Osteocyte (in vitro differentiated cells): ENCODE data around the gene GIT1. TPM values are rescaled to one million over a fixed set of nuclear protein-coding genes. Genes with fewer than 3 reads are reported as not detected.

Experiments
- DNase-seq: peaks from one replicate; pipeline ENCODE4 v3.0.0; 2021; ENCODE audit warnings: mixed read lengths; ENCODE audit not compliant: unreplicated experiment; ENCODE audit errors: extremely low spot score
- H3K27ac Mint-ChIP-seq: one replicate; pipeline ENCODE4 v1.8.0; 2021; ENCODE audit warnings: mild to moderate bottlenecking, mixed read lengths; ENCODE audit not compliant: unreplicated experiment
- H3K27me3 Mint-ChIP-seq: one replicate; pipeline ENCODE4 v1.8.0; 2021; ENCODE audit warnings: mixed read lengths; ENCODE audit not compliant: unreplicated experiment
- H3K36me3 Mint-ChIP-seq: one replicate; pipeline ENCODE4 v1.8.0; 2021; ENCODE audit warnings: mixed read lengths; ENCODE audit not compliant: unreplicated experiment
- H3K4me1 Mint-ChIP-seq: one replicate; pipeline ENCODE4 v1.8.0; 2021; ENCODE audit warnings: mixed read lengths; ENCODE audit not compliant: unreplicated experiment
- H3K4me3 Mint-ChIP-seq: one replicate; pipeline ENCODE4 v1.8.0; 2021; ENCODE audit warnings: mild to moderate bottlenecking, moderate library complexity, mixed read lengths; ENCODE audit not compliant: unreplicated experiment
- H3K9me3 Mint-ChIP-seq: one replicate; pipeline ENCODE4 v1.8.0; 2021; ENCODE audit warnings: mixed read lengths; ENCODE audit not compliant: unreplicated experiment
- total RNA-seq: library from RNA; stranded (reverse); gene quantifications from 2 replicates; pipeline ENCODE4 v1.2.1, GENCODE V29; 2021
- TF ChIP-seq, protein P1 (sequence below): fragments of 200-600 bp; sonication (generic); IDR thresholded peaks from 2 replicates; pipeline ENCODE4 v1.5.0; 2021; ENCODE audit warnings: antibody characterized with exemption, mild to moderate bottlenecking, moderate library complexity

Gene GIT1
- total RNA-seq, 1 donor from 2014 or later, result 50.7 TPM

DNA sequence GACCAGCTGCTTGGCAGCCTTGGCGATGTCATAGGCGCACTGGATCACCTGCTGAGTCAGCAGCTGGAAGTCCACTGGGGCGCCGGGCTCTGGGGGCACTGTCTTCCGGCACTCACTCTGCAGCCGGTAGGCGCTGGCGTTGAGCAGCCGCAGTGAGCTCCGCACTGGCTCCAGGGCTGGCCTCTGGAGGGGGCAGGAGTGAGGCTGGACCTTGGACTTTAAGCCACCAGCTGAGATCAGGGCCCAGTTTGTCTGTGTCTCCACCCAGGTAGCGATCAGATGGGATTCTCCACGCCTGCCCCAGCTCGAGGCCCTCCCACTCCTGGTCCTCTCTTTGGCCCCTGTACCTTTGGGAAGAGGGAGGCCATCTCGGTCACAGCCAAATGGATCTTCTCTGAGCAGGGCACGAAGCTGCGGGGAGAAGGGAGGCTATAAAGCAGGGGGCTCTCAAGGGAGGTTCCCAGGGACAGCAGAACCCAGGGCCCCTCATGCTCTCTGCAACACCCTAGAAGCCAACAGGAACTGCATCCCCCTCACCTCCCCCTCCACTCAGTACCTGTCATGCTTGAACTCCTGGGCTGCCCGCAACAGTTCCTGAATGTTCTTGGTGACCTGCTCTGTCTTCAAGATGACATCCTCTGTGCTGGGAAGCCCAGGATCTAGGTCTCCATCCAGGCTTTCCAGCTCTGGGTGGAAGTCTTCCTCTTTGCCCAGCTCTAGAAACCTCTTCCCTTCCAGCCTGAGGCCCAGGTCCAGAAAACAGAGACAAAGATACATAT is 14.5 kb downstream of the GIT1 start:
- TF ChIP-seq, protein P1, sequence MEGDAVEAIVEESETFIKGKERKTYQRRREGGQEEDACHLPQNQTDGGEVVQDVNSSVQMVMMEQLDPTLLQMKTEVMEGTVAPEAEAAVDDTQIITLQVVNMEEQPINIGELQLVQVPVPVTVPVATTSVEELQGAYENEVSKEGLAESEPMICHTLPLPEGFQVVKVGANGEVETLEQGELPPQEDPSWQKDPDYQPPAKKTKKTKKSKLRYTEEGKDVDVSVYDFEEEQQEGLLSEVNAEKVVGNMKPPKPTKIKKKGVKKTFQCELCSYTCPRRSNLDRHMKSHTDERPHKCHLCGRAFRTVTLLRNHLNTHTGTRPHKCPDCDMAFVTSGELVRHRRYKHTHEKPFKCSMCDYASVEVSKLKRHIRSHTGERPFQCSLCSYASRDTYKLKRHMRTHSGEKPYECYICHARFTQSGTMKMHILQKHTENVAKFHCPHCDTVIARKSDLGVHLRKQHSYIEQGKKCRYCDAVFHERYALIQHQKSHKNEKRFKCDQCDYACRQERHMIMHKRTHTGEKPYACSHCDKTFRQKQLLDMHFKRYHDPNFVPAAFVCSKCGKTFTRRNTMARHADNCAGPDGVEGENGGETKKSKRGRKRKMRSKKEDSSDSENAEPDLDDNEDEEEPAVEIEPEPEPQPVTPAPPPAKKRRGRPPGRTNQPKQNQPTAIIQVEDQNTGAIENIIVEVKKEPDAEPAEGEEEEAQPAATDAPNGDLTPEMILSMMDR, result no peak
- peak; percentile 80 for DNase-seq

DNA sequence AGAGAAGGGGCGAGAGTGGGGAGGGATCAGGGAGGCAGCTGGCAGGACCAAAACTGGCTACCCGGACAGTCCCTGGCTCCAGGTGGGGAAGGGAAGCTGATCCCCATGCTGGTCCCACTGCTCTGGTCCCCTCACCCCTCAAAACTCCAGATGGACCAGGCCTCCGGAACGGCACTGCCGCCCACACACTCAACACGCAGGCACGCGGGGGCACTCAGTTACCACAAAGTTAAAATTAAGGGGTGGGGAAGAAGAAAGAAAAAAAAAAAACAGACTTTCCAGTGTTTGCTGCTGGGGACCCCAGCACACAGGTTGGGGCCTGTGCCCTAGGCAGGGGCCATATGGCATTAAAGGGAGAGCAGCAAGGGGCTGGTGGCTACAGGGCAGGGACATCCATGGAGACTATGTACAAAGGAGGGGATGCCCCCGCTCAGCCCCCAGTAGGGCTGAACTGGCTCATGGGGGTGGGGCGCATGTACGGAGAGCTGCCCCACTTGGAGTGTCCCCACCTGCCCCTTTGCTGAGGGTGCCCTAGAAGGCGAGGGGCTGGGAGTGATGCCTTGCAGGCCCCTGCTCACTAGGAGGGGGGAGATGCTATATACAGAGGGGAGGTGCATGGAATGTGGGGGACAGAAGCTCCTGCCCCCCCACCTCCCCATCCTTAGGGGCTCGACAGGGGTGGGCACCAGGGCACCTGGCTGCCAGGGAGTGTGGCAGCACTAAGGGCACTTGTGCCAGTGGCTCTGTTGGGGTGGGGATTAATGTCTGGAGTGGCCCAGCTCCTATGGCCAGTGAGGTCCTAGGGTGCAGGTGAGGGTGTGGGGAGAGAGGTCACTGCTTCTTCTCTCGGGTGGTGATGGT is 15.3 kb downstream of the GIT1 start:
- no peak overlapping the region for H3K4me3 Mint-ChIP-seq
- peaks cover 15% of the 10 kb centered on the region for H3K4me1 Mint-ChIP-seq
- H3K9me3 Mint-ChIP-seq, result no peaks in the 10 kb centered on the region
- TF ChIP-seq, protein P1, result no peak
- peaks cover 16% of the 10 kb centered on the region for H3K36me3 Mint-ChIP-seq
- peak overlapping the region; percentile 5 for H3K27ac Mint-ChIP-seq
- DNase-seq, result no peak
- H3K27me3 Mint-ChIP-seq, result no peaks in the 10 kb centered on the region

More for the DNA sequence above, 14.5 kb downstream of the GIT1 start:
- H3K27ac Mint-ChIP-seq, result no peak overlapping the region
- H3K36me3 Mint-ChIP-seq, result peaks cover 17% of the 10 kb centered on the region
- H3K4me1 Mint-ChIP-seq, result peaks cover 10% of the 10 kb centered on the region
- no peak overlapping the region for H3K4me3 Mint-ChIP-seq
- no peaks in the 10 kb centered on the region for H3K9me3 Mint-ChIP-seq
- no peaks in the 10 kb centered on the region for H3K27me3 Mint-ChIP-seq

DNA sequence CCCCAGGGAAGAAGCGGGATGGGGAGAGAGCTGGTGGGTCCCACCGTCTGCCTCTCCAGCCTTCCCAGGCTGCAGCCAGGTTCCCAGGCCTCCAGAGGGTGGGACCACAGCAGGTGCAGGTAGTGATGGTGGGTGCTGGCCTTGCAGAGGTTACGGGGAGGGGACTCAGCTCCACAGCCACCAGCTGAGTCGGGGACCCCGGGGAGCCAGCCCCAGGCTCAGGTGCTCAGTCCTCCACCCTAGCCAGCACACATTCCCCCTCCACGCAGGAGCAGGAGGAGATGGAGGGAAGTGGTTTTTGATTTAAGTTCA is 15.9 kb downstream of the GIT1 start:
- Mint-ChIP-seq H3K27ac (no peak overlapping the region), H3K9me3 (no peaks in the 10 kb centered on the region), H3K4me3 (no peak overlapping the region), H3K36me3 (peaks cover 15% of the 10 kb centered on the region), H3K4me1 (peaks cover 17% of the 10 kb centered on the region), H3K27me3 (no peaks in the 10 kb centered on the region)
- DNase-seq, result peak; percentile 83
- TF ChIP-seq, protein P1, result no peak

DNA sequence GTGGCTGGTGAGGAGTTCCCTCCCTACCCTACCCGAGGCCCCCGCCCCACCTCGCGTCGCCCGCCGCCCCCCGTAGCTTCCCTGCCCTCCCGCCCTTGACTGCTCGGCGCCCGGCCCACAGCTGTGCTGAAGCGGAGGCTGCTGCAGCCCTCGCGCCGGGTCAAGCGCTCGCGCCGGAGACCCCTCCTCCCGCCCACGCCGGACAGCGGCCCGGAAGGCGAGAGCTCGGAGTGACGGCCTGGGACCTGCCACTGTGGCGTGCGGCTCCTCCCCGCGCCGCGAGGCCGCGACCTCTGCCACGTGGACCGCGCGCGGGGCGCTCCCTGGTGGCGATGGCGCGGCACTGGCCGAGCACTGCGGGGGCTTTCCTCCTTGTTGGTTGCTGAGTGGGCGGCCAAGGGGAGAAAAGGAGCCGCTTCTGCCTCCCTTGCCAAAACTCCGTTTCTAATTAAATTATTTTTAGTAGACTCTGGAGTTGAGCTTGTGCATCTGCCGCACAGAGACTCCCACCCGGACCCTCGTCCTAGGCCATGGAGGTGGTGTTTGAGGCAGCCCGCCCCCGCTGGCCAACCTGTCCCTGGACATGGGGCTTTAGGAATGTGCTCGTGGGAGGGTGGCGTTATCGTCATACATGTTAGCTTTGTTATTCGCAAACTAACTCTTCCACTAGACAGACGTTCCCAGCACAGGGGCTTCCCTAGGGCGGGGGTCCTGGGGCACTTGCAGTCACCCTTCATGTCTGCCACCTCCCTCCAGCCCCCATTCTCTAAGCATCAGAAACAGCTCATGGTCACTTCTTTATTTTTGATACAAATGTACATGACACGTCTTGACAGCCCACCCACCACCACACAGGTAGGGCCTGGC is 16.5 kb downstream of the GIT1 start:
- Mint-ChIP-seq H3K27ac (peak overlapping the region; percentile 18), H3K4me1 (peaks cover 17% of the 10 kb centered on the region), H3K9me3 (no peaks in the 10 kb centered on the region), H3K27me3 (no peaks in the 10 kb centered on the region), H3K4me3 (no peak overlapping the region), H3K36me3 (peaks cover 11% of the 10 kb centered on the region)
- no peak for DNase-seq
- TF ChIP-seq, protein P1, result peak; percentile 81
